Naive B cell (primary cell): Measurements from ENCODE around the gene OR10V1. TPM values are rescaled to one million over a fixed set of nuclear protein-coding genes. Genes with fewer than 3 reads are reported as not detected.

Experiments used
- ATAC-seq, 2 donors: fragments of 150-1000 bp; cut with Tn5 transposase; 2 replicates each; pipeline ENCODE4 v1.10.0; 2021; ENCODE audit warnings: low read depth in 2 of 2, mild to moderate bottlenecking in 2 of 2, moderate library complexity in 2 of 2
- DNase-seq: peaks from one replicate; pipeline ENCODE4 v3.0.0; 2022
- H3K27ac Mint-ChIP-seq, 6 donors: one replicate each; pipeline ENCODE4 v1.8.0; 2020 to 2022; ENCODE audit warnings: mild to moderate bottlenecking in 6 of 6, mixed read lengths in 6 of 6, moderate library complexity in 5 of 6, inconsistent platforms in 2 of 6
- H3K27me3 Mint-ChIP-seq, 3 donors: one replicate each; pipeline ENCODE4 v1.8.0; 2021 to 2022; ENCODE audit warnings: mixed read lengths in 3 of 3, mild to moderate bottlenecking in 1 of 3
- H3K36me3 Mint-ChIP-seq, 2 donors: one replicate each; pipeline ENCODE4 v1.8.0; 2020 to 2022; ENCODE audit warnings: mixed read lengths in 2 of 2, inconsistent platforms in 1 of 2, mild to moderate bottlenecking in 1 of 2
- H3K4me1 Mint-ChIP-seq, 3 donors: one replicate each; pipeline ENCODE4 v1.8.0; 2020 to 2022; ENCODE audit warnings: mixed read lengths in 3 of 3, inconsistent platforms in 1 of 3, mild to moderate bottlenecking in 1 of 3, moderate library complexity in 1 of 3
- H3K4me3 Mint-ChIP-seq, 8 donors: one replicate each; pipeline ENCODE4 v1.8.0; 2020 to 2022; ENCODE audit warnings: mild to moderate bottlenecking in 8 of 8, mixed read lengths in 8 of 8, moderate library complexity in 8 of 8, inconsistent platforms in 2 of 8
- H3K9me3 Mint-ChIP-seq, 7 donors: one replicate each; pipeline ENCODE4 v1.8.0; 2020 to 2022; ENCODE audit warnings: mixed read lengths in 7 of 7, mild to moderate bottlenecking in 5 of 7, inconsistent platforms in 2 of 7, moderate library complexity in 1 of 7
- polyA plus RNA-seq, 6 donors: library from polyadenylated mRNA; unstranded; fragments of 300-500 nt; fragmentation: Illumina TruSeq; gene quantifications; one replicate each; pipeline ENCODE4 v1.2.3, GENCODE V29; 2021; ENCODE audit warnings: low read depth in 6 of 6

Gene OR10V1
- polyA plus RNA-seq, 6 donors from 2014 or later, result not detected

DNA sequence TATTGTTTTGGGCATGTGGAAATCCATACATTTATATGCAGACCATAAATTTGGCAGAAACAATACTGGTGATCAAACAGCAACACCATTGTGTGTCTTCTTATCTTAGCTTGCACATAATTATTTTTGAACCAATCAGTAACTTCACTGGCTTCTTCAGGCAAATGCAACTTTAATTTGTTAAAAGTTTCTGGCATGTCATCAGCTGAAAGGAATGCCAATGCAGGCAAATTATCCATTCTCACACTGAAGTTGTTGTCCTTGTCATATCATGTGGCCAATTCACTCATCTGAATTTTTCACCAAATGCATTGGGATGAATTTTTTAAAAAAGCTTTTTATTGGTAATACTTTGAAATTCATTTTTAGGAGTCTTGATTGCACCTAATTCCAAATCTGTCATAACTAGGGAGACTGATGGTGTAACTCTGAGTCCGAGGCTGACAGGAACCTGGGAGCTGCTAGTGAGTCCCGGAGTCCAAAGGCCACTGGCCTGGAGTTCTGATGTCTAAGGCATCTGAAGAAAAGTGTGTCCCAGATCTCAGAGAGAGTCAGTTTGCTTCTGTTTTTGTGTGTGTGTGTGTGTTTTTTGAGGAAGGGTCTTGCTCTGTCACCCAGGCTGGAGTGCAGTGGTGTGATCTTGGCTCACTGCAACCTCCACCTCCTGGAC is 17.4 kb upstream of the OR10V1 start:
- Mint-ChIP-seq H3K27me3 (no peaks in the 10 kb centered on the region), H3K9me3 (peaks cover 0 to 2% (median 0%) of the 10 kb centered on the region in 7 donors), H3K36me3 (no peaks in the 10 kb centered on the region), H3K27ac (no peak overlapping the region), H3K4me1 (no peaks in the 10 kb centered on the region), H3K4me3 (no peak overlapping the region)
- DNase-seq, result no peak
- ATAC-seq, result no peak

DNA sequence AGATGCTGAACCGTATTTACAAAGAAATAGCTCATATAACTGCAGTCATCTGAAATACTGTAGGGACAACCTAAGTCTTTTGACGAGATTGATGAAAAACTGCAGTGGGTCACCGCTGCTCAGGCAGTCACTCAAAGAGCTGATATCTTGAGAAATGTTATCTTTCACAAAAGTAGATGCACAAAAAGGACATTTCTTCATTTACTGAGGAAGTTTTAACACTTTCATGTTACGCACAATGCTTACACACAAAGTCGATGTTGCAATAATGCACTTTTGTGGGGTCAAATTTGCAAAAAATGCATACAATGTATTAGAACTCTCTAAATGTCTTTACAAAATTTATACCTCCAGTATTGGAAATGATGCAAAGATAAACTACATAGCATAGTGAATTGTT is 16.2 kb upstream of the OR10V1 start:
- no peak overlapping the region for H3K27ac Mint-ChIP-seq
- ATAC-seq (no peak), DNase-seq (no peak)
- no peaks in the 10 kb centered on the region for H3K36me3 Mint-ChIP-seq
- H3K4me3 Mint-ChIP-seq, result no peak overlapping the region
- peaks cover 0 to 2% (median 0%) of the 10 kb centered on the region in 7 donors for H3K9me3 Mint-ChIP-seq
- H3K27me3 Mint-ChIP-seq, result no peaks in the 10 kb centered on the region
- no peaks in the 10 kb centered on the region for H3K4me1 Mint-ChIP-seq

DNA sequence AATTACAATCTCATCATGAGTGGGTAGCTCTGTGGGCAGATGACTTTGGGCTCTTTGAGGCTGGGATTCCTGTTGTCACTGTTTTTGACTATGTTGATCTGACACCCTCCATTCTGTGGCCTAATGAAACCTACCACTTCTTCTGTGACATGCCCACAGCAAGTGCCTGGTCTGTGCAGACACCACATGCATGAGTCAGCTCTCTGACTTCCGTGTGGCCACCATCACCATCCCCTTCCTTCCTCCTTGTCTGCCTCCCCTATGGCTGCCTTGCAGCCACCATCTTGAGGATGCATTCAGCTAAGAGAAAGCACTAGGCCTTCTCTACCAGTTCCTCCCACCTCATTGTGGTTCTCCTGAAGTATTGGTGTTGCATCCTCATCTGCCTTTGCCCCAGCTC is 15.3 kb upstream of the OR10V1 start:
- no peaks in the 10 kb centered on the region for H3K4me1 Mint-ChIP-seq
- H3K36me3 Mint-ChIP-seq, result no peaks in the 10 kb centered on the region
- H3K4me3 Mint-ChIP-seq, result no peak overlapping the region
- no peak for ATAC-seq
- peaks cover 0 to 2% (median 0%) of the 10 kb centered on the region in 7 donors for H3K9me3 Mint-ChIP-seq
- peaks cover 0 to 4% (median 0%) of the 10 kb centered on the region in 3 donors for H3K27me3 Mint-ChIP-seq
- DNase-seq, result no peak
- H3K27ac Mint-ChIP-seq, result no peak overlapping the region

DNA sequence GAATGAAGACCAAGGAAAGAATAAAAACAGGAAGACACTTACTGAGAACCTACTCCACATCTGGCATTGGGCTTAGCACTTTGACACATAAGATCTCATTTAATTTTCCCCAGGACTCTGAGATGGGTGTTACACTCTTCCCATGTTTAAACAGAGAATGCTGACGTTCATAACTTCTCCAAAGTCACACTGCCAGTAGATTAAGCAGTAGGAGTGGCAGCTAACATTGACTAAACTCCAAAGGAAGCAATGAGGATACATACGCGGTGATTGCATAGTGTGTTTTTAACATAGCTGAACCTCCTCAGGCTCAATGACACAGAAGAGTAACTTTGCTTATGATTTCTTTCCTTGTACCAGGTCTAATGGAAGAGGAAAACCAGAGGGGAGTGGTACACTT is 14.5 kb upstream of the OR10V1 start:
- H3K27me3 Mint-ChIP-seq, result peaks cover 0 to 9% (median 0%) of the 10 kb centered on the region in 3 donors
- no peaks in the 10 kb centered on the region for H3K36me3 Mint-ChIP-seq
- no peak overlapping the region for H3K27ac Mint-ChIP-seq
- DNase-seq (no peak), ATAC-seq (no peak)
- H3K4me1 Mint-ChIP-seq, result no peaks in the 10 kb centered on the region
- H3K4me3 Mint-ChIP-seq, result no peak overlapping the region
- peaks cover 0 to 2% (median 0%) of the 10 kb centered on the region in 7 donors for H3K9me3 Mint-ChIP-seq

DNA sequence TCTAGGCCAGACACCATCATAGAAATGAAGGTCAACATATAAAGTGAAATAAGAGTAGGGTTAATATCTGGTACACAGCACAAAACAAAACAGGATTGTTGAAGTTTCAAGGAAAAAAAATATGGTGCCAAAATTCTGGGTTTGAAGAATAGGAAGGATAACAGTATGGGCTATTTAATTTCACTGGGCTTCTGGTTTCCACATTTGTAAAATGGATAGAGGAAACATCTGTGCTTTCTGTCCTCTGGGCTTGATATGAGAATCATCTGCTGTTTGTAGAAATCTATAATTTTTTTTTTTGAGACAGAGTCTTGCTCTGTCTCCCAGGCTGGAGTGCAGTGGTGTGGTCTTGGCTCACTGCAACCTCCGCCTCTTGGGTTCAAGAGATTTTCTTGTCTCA is 13.8 kb upstream of the OR10V1 start:
- ATAC-seq (no peak), DNase-seq (no peak)
- H3K9me3 Mint-ChIP-seq, result peaks cover 0 to 2% (median 0%) of the 10 kb centered on the region in 7 donors
- peaks cover under 1 to 12% (median 2%) of the 10 kb centered on the region in 3 donors for H3K27me3 Mint-ChIP-seq
- no peak overlapping the region for H3K4me3 Mint-ChIP-seq
- no peaks in the 10 kb centered on the region for H3K4me1 Mint-ChIP-seq
- H3K36me3 Mint-ChIP-seq, result no peaks in the 10 kb centered on the region
- no peak overlapping the region for H3K27ac Mint-ChIP-seq

DNA sequence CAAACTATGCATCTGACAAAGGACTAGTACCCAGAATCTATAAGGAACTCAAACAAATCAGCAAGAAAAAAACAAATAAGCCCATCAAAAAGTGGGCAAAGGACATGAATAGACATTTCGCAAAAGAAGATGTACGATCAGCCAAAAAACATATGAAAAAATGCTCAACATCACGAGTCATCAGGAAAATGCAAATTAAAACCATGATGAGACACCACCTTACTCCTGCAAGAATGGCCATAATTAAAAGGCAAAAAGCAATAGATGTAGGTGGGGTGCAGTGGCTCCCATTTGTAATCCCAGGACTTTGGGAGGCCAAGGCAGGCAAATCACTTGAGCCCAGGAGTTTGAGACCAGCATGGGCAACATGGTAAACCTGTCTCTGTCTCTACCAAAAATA is 10.4 kb upstream of the OR10V1 start:
- DNase-seq (no peak), ATAC-seq (no peak)
- Mint-ChIP-seq H3K9me3 (peaks cover 0 to 1% (median 0%) of the 10 kb centered on the region in 7 donors), H3K36me3 (no peaks in the 10 kb centered on the region), H3K4me1 (no peaks in the 10 kb centered on the region), H3K4me3 (no peak overlapping the region), H3K27ac (no peak overlapping the region), H3K27me3 (peaks cover 15 to 33% (median 16%) of the 10 kb centered on the region in 3 donors)

DNA sequence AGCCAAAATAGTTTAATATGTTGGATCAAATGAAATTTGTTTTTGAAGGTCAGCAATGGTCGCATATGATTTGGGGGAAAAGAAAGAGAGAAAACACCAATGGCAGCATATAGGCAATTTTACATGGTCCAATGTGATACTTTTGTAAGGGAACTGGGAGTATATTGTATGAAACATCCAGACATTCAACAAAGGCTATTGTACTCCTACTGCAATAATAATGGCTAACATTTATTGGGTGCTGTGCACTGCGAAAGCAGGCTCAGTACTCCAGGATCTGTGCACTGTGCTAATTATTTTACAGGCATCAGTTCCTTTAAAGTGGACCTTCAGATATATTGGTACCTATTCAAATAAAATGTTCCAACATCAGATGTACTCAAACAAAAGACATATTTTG is 5.9 kb upstream of the OR10V1 start:
- Mint-ChIP-seq H3K27ac (no peak overlapping the region), H3K27me3 (peaks cover 23 to 51% (median 42%) of the 10 kb centered on the region in 3 donors), H3K4me3 (no peak overlapping the region), H3K36me3 (no peaks in the 10 kb centered on the region), H3K4me1 (no peaks in the 10 kb centered on the region), H3K9me3 (no peaks in the 10 kb centered on the region)
- DNase-seq, result no peak
- no peak for ATAC-seq

DNA sequence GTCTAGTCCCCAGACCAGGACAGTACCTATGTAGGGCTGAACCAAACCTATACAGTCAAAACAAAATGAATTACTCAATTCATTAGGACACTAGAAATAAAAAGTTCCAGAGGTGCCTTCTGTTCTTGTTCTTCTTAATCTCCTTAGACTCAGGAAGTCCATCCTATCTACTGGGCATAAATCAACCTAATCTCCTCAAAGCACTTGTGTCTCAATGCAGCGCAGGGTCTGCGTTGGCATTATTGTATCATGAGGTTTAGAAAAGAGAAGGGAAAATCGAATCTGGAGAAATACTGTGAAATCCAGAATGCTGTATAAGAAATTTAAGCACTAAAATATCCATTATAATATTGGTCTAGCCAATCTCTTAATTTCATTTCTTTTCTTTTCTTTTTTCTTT is 2.4 kb upstream of the OR10V1 start:
- DNase-seq (no peak), ATAC-seq (no peak)
- no peak overlapping the region for H3K4me3 Mint-ChIP-seq
- no peaks in the 10 kb centered on the region for H3K36me3 Mint-ChIP-seq
- no peaks in the 10 kb centered on the region for H3K9me3 Mint-ChIP-seq
- H3K27ac Mint-ChIP-seq, result no peak overlapping the region
- H3K27me3 Mint-ChIP-seq, result peaks cover 20 to 47% (median 43%) of the 10 kb centered on the region in 3 donors
- no peaks in the 10 kb centered on the region for H3K4me1 Mint-ChIP-seq

DNA sequence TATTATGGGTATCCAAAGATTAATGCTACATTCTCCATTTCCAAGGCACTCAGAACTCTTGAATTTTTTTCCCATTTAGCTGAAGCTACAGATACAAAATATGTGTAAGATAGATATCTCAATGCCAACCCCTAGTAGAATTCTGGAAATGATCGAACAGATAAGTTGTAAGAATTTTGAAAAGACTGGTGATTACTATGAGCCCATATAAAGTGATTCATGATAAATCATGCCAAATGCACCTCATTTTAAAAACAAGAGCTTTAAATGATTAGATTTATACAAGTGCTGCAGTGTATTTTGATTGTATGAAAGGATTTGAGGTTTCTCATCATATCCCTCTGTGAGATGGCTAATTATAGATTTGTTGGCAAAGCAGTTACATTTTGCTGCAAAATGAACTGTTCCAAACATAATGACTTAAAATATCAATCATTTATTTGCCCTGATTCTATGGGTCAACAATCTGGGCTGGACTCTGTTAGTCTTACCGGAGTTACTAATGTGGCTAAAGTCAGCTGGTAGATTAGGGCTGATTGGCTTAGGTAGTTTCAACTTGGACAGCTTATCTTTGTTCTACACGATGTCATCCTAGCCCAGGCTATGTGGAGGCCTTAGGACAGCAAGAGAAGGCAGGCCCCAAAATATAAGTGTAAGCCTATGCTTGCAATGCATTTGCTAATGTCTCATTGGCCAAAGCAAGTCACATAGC is 3.4 kb downstream of the OR10V1 start:
- peaks cover 30 to 41% (median 33%) of the 10 kb centered on the region in 3 donors for H3K27me3 Mint-ChIP-seq
- no peaks in the 10 kb centered on the region for H3K4me1 Mint-ChIP-seq
- H3K4me3 Mint-ChIP-seq, result no peak overlapping the region
- DNase-seq (no peak), ATAC-seq (no peak)
- H3K36me3 Mint-ChIP-seq, result no peaks in the 10 kb centered on the region
- no peak overlapping the region for H3K27ac Mint-ChIP-seq
- H3K9me3 Mint-ChIP-seq, result no peaks in the 10 kb centered on the region

DNA sequence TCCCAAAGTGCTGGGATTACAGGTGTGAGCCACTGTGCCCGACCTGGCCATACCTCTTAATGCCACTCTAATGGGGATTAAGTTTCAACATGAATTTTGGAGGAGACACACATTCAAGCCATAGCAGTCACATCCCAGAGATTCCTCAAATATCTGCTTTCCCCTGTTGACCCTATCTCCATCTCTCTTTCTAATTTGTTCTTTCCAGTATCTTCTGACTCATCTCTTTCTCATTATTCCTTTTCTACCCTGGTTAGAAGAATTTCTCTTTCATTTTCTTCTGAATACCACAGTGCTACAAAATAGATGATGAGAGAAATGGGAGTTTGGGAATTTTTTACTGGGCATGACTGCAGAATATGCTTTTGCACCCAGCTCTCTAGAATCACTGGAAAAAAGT is 5.1 kb downstream of the OR10V1 start:
- Mint-ChIP-seq H3K4me3 (peak overlapping the region in 1 of 8 donors; percentile 56), H3K27me3 (peaks cover 27 to 38% (median 30%) of the 10 kb centered on the region in 3 donors), H3K9me3 (peaks cover 0 to 12% (median 3%) of the 10 kb centered on the region in 7 donors), H3K27ac (peak overlapping the region in 1 of 6 donors; percentile 15), H3K4me1 (no peaks in the 10 kb centered on the region), H3K36me3 (no peaks in the 10 kb centered on the region)
- no peak for DNase-seq
- ATAC-seq, result no peak

DNA sequence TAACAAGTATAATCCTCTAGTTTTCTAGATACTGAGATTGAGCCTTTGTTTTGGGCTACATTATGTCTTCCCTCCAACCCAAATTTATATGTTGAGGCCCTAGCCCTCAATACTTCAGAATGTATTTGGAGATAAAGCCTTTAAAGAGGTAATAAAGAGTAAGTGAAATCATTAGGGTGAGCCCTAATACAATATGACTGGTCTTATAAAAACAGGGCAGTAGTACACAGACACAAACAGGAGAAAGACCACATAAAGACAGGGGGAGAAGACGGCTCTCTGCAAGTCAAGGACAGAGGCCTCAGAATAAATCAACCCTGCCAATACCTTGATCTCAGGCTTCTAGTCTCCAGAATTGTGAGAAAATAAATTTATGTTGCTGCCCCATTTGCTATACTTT is 6.3 kb downstream of the OR10V1 start:
- Mint-ChIP-seq H3K27ac (no peak overlapping the region), H3K27me3 (peaks cover 18 to 28% (median 23%) of the 10 kb centered on the region in 3 donors), H3K4me3 (no peak overlapping the region), H3K36me3 (no peaks in the 10 kb centered on the region), H3K9me3 (peaks cover 0 to 12% (median 3%) of the 10 kb centered on the region in 7 donors), H3K4me1 (no peaks in the 10 kb centered on the region)
- no peak for DNase-seq
- no peak for ATAC-seq

DNA sequence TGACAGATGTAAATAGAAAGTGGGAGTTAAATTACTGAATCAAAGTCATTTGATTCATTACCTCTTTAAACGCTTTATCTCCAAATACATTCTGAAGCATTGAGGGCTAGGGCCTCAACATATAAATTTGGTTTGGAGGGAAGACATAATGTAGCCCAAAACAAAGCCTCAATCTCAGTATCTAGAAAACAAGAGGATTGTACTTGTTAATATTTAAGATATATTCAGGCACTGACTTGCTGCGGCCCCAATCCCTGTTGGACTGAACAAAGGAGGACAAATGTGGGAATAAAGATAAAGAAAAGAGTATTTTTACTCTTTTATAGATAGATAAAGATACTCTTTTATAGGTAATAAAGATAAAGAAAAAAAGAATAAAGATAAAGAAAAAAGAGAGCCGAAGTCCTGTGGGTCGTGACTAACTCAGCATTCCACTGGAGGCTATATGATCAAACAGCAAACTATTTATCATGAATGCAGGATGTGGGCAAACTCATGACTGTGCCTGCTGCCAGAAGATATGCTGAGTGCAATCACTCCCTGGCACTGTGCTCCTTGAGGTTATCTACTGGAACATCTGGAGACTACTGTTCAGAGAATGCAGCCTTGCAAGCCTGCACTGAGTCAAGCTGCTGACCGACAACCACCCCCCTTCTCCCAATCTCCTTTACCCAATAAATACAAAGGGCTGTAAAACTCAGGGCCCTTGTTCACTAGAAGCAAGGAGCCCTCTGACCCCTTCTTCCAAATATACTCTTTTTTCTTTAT is 6.9 kb downstream of the OR10V1 start:
- peaks cover 0 to 12% (median 3%) of the 10 kb centered on the region in 7 donors for H3K9me3 Mint-ChIP-seq
- H3K36me3 Mint-ChIP-seq, result no peaks in the 10 kb centered on the region
- no peak overlapping the region for H3K4me3 Mint-ChIP-seq
- no peak for ATAC-seq
- no peak overlapping the region for H3K27ac Mint-ChIP-seq
- no peak for DNase-seq
- H3K4me1 Mint-ChIP-seq, result no peaks in the 10 kb centered on the region
- peaks cover 18 to 29% (median 28%) of the 10 kb centered on the region in 3 donors for H3K27me3 Mint-ChIP-seq

DNA sequence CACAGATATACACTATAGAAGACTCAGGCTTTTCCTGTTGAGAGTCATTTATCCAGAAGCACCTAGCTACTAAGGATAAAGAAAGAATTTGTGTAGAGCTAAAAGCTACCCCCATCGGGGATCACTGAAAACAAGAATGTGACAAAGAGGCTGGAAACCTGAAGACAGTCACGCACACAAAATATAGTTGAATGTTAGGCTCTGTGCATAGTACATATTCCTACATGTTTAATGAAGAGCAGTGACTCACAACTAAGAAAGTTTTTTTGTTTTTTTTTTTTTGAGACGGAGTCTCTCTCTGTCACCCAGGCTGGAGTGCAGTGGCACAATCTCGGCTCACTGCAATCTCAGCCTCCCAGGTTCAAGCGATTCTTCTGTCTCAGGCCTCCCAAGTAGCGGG is 8.4 kb downstream of the OR10V1 start:
- Mint-ChIP-seq H3K27ac (no peak overlapping the region), H3K27me3 (peaks cover 18 to 29% (median 28%) of the 10 kb centered on the region in 3 donors), H3K4me1 (no peaks in the 10 kb centered on the region), H3K9me3 (peaks cover 0 to 12% (median 3%) of the 10 kb centered on the region in 7 donors), H3K36me3 (peaks cover 0 to 4% of the 10 kb centered on the region in 2 donors), H3K4me3 (no peak overlapping the region)
- no peak for ATAC-seq
- no peak for DNase-seq
